GM19467 (cell line): ENCODE data around the gene FKBP11.

Source experiments
- ATAC-seq: cut with Tn5 transposase; IDR thresholded peaks from one replicate; pipeline ENCODE4 v1.9.1; 2021; ENCODE audit warnings: mild to moderate bottlenecking, moderate library complexity; ENCODE audit not compliant: unreplicated experiment

FKBP11 gene

DNA sequence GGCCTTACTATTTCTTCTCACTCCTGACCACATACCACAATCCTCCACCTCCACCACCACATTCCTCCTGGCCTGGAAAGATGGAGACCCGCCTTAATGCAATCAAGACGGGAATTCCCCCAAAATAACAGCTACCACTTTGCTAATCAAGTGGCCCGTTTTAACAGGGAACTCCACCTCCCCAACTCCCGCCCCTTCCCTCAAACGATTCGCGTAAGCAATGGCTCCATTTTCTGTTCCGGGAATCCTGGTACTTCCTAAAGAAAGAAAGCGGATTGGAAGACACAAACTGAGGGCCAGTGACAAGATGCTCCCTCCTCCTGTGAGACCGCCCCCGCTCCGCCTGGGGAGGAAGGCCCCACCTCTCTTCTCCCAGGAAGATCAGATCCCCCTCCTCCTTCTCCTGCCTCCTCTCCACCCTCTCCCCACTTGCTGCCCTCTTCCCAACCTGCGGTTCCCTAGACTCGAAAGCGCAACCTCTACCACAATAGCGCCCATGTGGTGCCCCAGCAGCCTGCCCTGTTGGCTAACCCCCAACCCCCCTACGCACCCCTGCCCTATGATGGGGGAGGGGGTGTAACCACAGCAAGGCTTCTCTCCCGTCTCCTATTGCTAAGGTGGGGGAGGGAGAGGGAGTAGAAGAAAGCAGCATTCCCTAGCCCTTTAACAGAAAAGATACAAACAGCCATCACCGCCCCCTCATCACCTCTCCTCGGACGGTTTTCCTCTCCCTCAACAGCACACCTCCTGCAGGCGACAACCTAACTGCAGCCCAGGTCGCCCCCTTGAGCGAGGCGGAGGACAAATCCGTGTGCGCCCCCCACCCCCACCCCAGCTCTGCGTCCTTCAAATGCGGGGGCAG lies 31.2 kb upstream of the FKBP11 start:
- ATAC-seq, result peak; percentile 17

- no peak for ATAC-seq
Measured at GRCh38 chr12:48954841-48955501, 29.7 kb upstream of the FKBP11 start.

DNA sequence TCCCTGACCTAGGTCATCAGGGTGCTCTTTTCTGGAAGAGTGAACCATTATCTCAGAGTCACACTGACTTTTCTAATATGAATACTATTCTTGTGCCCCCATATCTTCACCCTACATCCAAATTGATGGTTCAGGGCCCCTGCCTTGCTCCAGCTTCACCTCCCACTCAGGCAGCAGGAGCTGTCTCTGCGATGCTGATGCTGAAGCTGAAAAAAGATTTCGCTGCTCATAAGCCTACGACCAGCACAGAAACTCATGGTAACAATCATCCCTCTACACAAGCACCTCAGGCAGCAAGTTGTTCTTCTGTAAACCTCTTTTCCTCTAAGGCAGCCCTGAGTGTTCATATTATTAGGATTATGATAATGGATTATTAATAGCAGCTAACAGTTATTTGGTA lies 28.8 kb upstream of the FKBP11 start:
- ATAC-seq, result no peak

DNA sequence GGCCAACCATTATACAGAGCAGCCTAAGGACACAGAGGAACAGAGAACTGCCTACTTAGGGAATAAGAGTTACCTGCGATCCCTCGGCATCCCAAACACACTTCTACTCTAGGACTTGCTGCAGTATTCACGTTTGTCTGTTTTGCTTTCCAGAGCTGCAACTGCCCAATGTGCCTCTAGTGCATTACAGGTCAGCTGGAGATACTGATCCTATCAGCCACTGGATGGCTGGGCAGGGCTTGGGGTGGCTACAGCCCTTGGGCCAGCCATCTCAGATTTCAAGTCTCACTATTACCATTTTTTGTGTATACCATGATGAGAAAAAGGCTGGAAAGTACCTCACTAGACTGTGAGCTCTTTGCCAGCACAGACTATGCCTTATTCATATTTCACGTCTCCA lies 27.4 kb upstream of the FKBP11 start:
- ATAC-seq, result no peak

- no peak for ATAC-seq
Measured at GRCh38 chr12:48947727-48948126, 22.4 kb upstream of the FKBP11 start.

GRCh38 chr12:48946943-48947342 lies 21.7 kb upstream of the FKBP11 start:
- ATAC-seq, result no peak

DNA sequence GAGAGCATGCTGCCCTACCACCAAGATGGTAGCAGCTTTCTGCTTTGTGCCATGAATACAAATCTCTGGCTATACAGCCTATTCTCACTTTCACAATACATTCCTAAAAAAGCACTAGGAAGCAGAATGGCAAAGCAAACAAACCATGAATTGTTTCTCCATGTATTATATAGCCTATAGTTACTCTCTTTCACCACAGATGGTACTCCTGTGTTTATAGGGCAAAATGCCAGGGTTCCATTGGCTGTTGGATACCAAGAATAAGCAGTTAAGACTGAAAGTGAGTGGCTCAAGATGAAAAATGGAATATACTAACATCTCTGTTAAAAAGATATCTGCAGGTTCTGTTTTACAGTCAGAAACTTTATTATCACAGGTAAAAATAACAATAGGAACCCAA lies 20.9 kb upstream of the FKBP11 start:
- no peak for ATAC-seq

DNA sequence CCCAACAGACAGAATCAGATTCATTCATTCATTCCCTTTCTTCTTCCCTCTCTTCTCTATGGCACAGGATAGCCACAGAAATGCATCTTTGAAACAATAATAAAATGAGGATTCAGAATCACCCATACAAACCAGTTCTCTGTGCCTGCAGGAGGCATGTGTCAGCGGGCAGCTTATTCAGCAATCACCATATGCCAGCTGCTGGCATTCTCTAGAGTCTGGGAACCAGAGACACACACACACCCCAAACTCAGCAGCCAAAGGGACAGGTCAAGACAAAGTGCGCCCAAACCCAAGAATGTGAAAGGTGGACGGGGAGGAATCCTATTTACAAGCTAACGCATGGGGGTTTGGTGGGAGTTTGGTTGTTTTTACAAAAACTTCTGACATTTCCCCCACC lies 17.9 kb upstream of the FKBP11 start:
- ATAC-seq, result no peak

GRCh38 chr12:48940181-48940580 lies 14.9 kb upstream of the FKBP11 start:
- ATAC-seq, result no peak

- no peak for ATAC-seq
Measured at GRCh38 chr12:48938805-48939204, 13.5 kb upstream of the FKBP11 start.

- ATAC-seq, result no peak
Measured at GRCh38 chr12:48937170-48937569, 11.9 kb upstream of the FKBP11 start.

DNA sequence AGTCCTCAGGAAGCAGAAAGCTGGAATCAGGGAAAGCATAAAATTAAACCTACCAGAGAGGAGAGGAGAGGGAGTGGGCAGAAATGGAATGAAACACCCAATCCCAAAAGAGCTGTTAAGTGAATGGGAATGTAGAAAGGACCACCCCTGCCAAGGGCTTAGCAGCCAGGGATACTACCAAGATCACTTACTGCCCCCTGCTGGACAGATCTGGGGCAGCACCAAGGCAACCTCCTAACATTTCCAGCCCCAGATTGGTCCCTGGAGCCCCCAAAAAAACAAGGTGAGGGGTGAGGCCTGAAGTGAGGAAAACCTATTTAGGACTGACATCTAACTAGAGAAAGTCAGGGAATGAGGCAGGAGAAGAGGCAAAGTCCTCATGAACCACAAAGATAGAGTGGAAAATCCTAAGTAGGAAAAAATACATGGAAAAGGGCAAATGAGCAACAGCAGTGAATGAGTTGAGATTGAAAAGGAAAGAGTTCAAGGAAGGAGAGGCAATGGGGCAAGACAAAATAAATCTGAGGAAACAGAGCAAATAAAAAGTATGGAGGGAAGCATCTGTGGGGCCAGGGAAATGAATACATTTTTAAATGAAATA lies 11.2 kb upstream of the FKBP11 start:
- ATAC-seq, result no peak

DNA sequence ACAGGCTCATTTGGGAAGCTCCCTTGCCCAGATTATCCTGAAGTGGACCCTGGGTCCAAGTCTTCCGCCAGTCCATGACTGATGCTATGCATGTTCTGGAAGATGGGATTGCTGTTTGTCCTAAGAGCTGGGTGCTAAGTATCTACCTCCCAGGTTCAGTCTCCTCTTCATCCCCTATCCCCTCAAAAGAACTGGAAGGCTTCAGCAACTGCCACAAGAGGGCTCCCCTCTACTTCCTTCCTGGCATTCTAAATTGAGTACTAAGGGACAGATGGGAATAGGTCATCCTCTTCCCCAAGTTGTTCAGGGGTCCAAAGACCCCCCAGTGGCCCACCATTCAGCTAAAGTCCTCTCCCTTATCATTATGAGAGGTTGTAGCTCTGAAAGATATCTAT lies 9.0 kb upstream of the FKBP11 start:
- ATAC-seq, result no peak

DNA sequence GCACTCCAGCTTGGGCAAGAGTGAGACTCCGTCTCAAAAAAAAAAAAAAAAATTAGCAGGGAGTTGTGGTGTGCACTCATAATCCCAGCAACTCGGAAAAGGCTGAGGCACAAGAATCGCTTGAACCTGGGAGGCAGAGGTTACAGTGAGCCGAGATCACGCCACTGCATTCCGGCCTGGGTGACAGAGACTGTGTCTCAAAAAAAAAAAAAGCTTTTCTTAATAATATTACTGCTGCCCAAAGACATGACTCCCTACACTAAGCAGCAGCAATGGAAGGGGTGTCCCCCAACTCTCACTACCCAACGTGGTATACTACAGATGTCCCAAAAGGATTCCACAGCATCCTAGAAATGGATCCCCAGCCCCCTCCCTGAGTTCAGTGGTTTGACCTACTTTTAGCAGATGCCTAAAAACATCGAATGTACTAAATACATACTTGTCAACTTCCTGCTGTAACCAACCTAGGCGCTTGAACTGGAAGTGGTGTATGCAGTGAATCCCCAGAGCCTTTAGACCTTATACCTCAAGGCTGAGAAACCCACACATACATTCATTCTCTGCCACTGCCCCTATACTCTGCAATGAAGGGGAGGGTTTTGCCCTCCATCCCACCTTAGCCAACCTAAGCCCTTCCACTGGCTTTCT lies 8.5 kb upstream of the FKBP11 start:
- ATAC-seq, result no peak

GRCh38 chr12:48932878-48933277 lies 7.6 kb upstream of the FKBP11 start:
- ATAC-seq, result no peak

DNA sequence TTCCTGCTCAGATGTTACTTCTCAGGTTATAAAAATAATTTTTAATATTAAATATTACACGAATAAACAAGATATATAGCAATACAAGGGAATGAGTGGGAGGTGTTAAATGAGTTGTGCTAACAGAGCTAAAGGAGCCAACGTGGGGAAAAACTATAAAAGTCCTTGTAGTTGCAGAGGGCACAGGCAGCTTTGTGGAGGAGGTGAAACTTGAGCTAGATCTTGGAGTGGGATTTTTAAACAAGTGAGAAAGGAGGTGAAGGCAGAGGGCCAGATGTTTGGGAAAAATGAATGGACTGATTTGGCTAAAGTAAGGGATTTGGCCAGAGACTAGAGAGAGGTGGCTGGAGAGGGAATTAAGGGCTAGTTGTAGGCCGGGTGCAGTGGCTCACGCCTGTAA lies 5.2 kb upstream of the FKBP11 start:
- ATAC-seq, result no peak

DNA sequence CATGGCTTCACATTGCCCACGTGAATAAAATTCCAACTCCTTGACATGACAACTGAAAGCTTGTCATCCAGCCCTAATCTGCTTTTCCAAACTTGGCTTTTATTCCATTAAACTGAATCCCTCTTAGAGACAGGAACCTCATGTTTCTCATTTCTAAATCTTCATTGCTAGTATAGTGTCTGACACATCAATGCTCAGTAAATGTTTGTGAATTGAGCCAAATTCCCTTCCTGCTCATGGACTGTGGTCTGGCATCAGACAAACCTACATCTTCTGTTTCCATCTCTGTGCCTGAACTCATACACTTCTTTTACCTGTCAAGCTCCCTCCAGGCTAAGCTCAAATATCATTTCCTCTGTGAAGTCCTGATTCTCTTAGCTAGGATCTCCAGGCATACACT lies 4.3 kb upstream of the FKBP11 start:
- ATAC-seq, result no peak

DNA sequence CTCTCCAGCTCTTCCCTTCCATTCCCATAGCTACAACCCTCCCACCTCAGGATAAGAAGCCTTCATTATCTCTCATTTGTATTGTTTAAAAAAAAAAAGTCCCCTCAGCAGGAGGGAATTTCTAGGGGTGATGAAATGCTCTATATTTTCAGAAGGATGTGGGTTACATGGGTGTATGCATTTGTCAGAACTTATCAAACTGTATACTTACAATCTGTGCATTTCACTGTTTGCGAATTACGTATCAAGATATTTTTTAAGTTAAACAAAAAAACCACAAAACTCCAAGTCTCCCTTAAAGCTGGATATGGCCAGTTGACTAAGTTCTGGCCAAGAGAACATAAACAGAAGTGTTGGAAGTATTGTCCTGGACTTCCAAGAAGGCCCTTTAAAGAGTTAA lies 2.0 kb upstream of the FKBP11 start:
- no peak for ATAC-seq

- ATAC-seq, result peak; percentile 79
Measured at GRCh38 chr12:48924617-48925303, 532 bp downstream of the FKBP11 start.

GRCh38 chr12:48923117-48923516 lies 2.2 kb downstream of the FKBP11 start:
- ATAC-seq, result no peak
